ENCODE results near the gene PHLDB1.
A peak's percentile ranks its signal among the peaks of the same experiment; 100 is the strongest.
"Not testable (repeated sequence)": the region's sequence is repeated elsewhere in the genome, so short reads cannot be mapped to it uniquely, and the experiment has no call there.

PHLDB1 gene

DNA sequence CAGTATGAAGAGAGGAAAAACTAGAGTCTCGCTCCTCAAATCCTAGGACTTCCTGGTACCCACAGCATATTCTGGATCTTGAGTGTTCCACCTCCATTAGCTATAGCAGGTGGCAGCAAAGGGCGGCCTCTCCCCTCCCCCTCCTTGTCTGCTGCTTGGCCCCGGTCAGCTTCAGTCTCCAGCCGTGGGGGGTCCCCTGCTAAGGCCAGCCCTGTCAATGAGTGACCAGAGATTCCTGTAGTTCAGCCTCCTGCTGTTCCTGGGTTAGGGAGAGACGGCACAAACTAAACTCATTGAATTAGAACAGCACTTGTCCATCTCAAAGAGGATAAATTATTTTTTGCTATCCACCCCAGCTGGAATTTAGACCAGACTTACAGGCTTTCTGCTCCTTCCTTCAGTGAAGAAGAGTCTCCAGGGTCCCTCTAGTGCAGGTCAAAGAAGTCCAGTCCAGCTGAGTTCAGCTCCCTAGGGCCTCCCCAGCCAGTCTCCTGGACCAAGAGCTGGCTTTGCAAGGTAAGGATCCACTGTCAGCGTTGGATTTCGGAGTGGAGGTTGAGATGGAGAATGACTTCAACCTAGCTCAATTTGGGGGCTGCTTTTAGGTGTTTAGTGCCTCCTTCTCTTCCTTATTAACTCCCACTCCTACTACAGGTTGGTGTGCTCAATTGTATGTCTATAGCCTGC is 1.1 kb upstream of the PHLDB1 start:
- DNase-seq = peak; percentile 55

DNA sequence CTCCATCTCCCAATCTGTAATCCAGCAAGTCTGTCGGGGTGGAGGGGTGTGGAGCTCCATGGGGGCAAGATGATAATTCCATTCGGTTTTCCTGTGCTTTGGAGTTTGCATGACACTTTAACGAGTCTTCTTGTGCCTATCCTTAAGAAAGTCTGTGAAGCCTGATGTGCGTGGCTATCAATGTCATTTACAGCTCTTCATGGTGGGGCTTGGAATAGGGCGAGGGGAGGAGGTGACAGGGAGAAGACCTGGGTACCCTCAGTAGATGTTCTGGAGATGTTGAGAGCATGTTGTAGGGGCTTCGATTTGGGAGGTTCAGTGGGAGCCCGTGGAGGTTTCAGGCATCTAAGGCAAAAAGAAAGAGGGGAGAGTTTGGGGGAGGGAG is 579 bp upstream of the PHLDB1 start:
- DNase-seq = no peak

DNA sequence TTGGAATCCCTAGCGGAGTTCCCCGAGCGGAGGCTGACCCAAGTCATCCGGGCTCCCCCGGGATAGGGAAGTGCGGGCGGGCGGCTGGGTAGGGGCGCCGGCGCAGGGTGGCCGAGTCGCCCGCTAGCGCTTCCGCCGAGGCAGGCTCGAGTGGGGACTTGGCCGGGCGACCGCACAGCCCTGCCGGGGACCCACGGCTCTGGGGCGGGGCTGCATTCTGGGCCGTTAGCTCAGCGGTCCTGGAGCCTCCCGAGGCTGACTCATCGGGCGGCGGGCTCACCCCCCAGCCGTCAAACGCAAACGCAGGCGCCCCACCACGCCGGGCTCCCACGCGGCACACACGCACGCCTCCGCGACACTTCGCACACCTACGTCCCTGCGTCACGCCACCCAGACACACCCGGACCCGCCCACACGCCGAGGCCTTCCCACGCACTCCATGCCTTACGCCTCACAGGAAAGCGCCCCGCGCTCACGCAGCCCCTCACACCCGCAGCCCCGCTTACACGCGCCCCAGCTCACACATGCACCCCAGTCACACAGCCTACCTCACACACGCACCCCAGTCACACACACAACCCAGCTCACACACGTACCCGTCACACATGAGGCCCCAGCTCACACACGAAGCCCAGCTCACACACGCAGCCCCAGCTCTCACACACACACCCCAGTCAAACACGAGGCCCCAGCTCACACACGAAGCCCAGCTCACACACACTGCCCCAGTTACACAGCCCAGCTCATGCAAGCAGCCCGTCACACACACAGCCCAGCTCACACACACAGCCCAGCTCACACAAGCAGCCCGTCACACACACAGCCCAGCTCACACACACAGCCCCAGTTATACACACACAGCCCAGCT is 1.2 kb downstream of the PHLDB1 start:
- DNase-seq = peak; percentile 76

DNA sequence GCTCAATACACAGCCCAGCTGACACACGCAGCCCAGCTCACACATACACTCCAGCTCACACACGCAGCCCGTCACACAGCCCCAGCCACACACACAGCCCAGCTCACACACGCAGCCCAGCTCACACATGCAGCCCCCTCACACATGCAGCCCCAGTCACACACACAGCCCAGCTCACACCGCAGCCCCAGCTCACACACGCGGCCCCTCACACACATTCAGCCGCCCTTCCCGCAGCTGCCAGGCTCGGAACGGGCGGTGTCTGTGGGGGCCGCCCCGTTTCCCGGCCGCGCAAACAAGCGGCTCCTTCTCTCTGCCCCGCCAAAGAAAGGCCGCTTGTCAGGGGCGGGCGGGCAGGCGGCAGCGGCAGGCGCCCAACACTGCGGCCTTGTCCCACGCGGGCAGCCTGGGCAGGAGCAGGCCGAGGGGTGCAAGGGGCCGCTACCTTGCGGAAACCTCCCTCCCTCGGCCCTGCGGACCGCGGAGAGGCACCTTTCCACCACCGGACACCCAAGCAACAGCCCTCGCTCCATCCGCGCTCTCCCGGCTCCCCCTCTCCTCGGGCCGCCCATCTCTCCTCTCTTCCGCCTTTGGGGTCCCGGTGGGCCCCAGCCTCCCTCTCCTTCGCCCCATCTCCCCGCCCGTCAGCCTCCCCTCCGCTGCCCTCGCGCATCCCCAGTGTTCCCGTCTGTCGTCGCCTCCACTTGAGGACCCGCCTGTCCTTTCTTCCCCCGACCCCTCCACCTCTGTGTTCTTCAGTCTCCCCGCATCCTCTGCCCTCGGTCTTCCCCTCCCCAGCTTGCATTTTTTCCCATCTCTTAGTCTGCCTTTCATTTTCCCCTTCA is 2.2 kb downstream of the PHLDB1 start:
- DNase-seq = peak; percentile 76

DNA sequence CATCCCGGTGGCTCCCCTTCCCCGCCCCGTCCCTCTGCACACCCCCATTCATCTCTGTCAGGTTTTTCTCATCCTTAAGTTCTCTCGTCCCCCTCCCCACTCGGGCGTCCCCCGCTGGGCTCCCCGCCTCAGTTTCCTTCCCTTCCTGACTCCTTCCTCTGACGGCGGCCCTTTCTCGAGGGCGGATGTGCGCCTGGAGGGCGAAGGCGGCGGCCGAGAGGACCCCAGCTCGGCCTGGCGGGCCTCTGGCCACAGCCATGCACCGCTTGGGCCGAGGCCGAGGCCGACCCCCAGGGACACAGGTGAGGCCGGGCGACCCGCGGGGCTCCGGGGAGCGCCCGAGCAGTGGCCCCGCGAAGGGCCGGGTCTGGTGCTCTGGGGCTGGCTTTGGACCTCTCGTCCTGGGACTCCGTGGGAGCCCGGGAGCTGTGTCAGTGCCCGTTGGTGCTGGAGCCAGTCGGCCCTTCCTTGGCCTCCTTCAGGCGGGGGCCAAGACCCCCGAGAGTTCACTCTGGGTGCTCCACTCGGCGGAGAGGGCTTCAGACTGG is 2.9 kb downstream of the PHLDB1 start:
- DNase-seq = peak; percentile 56

DNA sequence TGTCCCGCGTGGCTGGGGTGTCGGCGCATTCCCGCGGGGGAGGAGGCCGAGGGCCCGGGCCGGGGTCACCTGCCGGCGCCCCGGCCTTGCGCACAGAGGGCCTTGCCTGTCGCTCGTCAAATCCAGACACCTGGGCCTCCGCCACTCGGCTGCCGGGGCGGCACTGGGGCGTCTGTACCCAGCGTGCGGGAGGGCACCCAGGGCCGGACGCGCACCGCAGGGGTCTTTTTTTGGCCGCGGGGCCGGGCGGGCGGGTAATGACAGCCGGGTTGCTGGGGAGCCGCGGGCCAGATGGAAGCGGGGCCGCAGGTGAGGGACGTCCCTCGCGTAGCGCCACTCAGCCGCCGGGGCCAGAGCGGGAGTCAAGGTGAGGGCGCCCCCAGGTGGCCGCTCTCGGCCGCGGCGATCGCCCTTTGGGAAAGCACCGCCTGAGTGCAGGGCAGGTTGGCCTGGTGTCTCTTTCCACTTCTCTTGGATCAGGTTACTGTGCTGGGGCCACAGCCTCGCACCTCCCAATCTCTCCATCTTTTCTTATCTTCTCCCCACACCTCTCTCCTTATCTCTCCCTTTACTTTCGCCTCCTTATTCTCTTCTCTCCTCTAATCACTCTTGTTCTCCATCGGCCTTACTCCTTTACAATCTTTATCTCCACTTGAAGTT is 3.5 kb downstream of the PHLDB1 start:
- peak; percentile 86 for DNase-seq

DNA sequence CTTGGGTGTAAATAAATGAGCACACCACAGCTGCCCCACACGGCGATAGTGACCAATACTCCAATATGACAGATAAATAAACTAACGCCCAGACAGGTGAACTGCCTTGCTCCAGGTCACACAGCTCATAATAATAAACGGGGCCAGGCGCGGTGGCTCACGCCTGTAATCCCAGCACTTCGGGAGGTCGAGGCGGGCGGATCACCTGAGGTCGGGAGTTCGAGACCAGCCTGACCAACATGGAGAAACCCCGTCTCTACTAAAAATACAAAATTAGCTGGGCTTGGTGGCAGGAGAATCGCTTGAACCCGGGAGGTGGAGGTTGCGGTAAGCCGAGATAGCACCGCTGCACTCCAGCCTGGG is 4.0 kb downstream of the PHLDB1 start:
- not testable (repeated sequence) for DNase-seq

DNA sequence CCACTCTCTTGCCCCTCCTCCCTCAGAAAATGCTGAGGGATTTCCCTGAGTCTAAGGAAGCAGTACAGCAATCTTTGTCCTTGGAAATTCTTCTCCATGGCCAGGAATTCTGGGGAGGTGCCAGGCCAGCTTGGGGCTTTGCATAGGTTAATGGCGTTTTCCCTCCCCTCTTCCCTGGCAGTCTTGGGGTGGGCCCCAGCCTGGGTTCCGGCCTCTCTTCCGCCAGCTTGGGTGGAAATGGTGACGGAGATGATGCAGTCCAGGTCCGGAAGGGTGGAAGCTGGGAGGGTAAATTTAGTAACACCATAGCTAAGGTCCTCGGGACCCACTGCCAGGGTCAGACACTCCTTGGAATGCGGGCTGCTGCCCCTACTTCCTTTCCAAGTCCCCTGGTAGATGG is 5.0 kb downstream of the PHLDB1 start:
- DNase-seq = peak; percentile 72

DNA sequence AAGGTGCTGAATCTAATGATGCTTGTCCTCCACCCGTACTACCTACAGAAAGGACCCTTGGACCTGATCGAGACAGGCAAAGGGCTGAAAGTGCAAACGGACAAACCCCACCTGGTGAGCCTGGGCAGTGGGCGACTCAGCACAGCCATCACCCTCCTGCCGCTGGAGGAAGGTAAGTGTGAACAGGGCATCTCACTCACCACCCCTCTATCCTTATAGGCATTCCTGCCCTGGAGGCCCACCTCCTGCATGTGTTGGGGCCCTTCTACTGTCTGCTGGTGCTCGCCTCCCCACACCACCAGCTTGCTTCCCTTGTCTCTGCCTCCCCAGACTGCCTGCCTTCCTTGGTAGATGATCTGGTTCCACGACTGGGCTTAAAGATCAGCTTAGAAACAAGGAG is 7.1 kb downstream of the PHLDB1 start:
- DNase-seq = no peak

DNA sequence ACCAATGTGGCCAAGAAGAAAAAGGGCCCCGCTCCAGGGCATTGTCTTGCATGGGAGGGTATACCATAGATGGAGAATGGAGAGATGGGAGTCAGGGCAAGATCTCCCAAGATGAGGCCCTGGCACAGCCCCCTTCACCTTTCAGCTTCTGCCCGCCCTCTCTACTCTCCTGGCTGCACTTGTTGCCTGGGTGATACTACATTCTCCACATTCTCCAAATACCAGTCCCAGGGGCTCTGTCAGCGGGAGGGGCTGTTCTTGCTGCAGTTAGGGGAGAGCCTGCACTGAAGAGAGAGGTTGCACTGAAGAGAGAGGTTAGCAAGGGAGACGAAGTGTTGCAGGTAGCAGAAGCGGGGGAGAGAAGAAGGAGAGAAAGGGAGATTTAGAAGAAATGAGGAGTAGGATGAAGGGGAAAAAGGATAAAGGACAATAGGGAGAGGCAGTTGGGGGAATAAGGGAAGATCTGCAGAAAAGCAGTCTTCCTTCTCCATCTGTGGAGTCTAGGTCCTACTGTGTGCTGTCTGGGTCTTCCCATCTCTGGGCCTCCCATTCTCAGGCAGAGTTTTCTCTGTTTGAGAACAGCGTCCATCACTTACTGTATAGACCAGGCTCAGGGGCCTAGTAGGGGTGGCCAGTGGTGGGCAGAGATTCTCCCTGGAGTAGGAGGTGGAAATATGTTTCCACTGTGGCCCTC is 8.0 kb downstream of the PHLDB1 start:
- DNase-seq = no peak

DNA sequence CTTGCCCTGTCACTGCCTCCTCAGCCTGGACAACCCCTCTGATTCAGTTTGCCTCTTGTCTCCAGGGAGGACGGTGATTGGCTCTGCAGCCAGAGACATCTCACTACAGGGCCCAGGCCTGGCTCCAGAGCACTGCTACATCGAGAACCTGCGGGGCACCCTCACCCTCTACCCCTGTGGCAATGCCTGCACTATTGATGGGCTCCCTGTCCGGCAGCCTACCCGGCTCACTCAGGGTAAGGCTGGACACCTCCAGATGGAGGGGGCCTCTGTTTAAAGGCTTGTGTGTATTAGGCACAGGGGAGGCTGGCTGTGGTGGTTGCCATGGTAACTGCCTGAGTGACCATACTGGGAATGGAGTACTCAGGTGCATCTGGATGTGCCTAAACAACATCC is 8.6 kb downstream of the PHLDB1 start:
- DNase-seq = no peak

DNA sequence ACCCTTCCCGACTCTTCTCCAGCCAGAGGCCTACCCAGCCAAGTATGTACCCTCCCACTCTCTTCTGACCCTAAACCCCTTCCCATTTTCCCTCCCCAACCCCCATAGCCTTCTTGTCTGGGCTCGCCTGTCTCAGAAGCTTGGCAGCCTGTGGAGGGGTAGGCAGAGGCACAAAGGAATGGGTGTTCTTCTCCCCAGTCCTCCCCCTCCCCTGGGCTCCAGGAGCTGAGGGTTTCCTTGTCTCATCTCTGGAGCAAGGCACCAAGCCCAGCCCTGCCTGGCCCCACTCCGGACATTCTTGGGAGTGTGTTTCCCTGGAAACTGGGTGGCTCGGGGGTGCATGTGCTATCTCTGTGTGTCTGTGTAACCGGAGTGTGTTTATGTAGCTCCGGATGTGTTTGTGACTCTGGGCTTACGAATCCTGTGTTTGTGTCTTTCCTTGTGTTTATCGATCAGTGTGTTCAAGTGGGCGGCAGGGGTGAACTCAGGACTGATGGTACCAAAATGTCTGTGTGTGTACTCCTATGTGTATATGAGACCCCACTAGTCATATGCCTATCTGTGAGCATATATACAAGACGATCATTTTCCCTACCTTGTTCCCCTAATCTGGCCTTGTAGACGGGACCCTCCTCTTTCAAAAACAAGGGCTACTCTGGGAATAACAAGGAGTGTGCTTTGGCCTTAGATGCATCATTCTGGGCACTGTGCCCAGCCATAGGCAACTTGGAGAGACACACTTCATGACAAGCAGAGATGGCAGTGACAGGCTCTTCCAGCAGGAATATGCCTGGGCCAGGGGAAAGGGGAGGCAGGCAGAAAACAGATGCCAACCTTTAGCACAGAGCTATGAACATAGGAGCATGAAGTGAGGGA is 10.9 kb downstream of the PHLDB1 start:
- peak; percentile 63 for DNase-seq

DNA sequence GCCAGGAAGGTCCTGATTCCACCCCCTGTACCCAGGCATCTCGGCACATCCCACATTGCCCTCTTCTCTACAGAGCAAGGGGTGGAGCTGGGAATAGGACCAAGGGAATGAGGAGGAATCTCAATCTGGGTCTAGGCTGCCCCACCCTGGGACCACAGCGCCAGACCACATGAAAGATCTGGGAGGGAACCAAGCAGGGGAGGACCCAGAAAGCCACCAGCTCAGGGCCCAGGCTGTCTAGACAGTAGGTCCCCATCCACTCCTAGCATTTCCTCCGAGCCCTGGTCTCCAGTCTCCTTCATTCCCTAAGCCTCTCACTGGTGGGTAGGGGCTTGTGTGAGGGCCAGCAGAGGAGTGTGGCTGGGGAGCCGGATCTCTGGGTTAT is 11.6 kb downstream of the PHLDB1 start:
- peak; percentile 80 for DNase-seq

DNA sequence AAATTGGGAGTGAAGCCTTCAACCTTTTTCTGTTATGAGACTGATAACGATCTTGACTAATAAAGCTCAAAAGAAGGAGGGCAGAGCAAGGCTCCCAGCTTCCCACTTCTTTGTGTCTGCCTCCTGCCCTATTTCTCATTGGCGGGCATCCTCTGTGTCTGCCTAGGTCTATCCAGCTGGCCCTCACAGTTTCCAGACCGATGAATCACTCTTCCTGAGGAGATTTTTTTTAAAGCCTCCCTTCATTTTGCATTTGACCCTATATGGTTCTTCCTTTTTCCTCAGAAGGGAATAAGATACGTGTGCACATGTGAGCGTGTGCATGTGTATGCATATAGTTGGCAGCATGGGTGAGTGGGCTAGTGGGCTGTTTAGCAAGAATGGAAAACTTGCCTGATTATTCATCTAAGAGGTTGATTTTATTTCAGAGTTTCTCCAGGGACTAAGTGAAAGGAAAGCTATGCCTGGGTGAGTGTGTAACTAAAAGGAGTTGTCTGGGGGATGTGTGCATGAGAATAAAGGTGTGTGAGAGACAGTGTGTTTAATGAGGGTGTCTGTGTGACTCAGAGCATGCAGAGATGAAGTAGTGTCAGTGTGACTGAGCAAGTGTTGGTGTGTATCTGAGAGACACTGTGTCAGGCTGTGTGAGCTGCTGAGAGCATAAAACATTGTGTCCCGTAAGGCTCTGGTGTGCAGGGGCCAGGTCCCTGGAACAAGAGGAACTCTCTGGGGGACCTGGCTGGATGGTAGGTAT is 12.2 kb downstream of the PHLDB1 start:
- peak; percentile 65 for DNase-seq

DNA sequence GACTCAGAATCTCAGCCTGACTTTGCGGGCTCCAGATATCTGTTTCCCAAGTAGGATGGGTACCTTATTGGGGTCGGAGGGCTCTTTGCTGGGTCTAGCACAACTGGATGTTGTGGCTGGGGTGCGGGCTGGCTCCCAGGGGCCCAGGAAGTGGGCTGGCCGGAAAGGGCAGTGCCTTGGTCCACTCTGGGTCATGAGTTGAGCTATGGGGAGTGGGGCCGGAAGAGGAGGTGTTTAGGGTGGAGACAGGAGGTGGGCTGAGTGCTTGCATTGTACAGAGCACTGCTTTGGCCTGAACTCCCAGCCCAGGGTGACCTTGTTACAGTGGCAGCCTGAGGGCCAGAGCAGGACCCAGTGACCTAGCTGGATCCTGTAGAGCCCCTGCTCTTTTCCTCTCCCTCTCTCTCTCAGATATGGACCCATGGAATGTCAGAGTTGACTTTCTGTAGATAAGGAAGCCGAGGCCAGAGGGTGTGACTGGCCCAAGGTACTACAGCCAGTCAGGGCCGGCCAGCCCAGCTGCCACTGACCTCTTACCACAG is 13.2 kb downstream of the PHLDB1 start:
- DNase-seq = no peak

DNA sequence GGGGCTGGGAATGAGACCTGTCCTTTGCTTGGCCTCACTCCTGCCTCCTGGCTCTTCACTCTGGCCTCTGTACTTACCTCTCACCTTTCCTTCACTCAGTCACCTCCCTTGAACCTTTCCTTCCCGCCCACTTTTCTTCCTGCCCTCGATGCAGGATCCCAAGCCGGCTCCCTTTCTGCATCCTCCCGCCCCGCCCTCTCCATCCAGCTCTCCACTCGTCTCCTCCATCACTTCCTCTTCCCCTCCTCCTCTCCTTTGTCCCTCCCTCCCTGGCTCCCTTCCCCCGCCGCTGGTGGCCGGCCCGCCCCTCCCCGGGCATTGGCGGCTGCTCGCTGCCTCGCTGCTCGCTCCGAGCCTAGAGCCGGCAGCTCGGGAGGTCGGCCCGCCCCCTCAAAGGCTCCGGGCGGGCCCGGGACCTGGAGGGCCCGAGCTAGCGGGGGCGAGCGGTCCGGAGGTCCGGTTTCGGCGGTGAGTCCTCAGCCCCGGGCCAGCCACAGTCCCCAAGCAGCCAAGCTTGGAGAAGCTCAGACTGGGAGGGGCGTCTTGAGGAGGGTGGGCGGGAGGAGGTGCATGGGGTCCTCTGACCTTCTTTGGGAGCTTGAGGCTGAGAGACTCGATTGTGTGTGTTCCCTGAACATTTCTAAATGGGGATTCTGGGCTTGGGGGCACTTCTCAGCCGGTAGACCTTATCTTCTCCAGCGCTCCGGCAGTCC is 13.8 kb downstream of the PHLDB1 start:
- peak; percentile 93 for DNase-seq

DNA sequence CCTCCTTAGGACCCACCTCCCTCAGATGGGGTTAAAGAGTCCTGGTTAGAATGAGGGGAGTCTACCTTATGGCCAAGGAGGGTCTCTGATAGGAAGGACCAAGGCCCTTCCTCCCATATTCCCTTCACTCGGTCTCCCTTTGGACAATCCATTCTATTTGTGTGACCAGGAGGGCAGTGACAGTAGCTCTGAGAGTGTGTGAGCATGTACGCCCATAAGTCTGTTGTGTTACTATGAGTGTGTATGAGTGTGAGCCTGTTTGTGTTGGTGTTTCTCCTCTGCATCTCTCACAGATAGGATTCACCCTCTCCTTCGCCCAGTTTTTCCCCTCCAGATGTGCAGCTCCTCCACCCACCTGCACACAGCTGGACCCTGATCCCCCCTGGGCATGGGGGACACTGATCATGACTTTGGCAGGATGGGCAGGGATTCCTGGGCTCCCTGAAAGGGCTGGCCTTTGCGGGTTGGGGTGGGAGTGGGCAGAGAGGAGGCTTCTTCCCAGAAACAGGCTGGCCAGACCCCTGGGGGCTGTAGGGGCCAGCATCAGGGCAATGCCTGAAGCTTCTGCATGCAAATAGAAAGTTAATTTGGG is 14.5 kb downstream of the PHLDB1 start:
- DNase-seq = no peak

DNA sequence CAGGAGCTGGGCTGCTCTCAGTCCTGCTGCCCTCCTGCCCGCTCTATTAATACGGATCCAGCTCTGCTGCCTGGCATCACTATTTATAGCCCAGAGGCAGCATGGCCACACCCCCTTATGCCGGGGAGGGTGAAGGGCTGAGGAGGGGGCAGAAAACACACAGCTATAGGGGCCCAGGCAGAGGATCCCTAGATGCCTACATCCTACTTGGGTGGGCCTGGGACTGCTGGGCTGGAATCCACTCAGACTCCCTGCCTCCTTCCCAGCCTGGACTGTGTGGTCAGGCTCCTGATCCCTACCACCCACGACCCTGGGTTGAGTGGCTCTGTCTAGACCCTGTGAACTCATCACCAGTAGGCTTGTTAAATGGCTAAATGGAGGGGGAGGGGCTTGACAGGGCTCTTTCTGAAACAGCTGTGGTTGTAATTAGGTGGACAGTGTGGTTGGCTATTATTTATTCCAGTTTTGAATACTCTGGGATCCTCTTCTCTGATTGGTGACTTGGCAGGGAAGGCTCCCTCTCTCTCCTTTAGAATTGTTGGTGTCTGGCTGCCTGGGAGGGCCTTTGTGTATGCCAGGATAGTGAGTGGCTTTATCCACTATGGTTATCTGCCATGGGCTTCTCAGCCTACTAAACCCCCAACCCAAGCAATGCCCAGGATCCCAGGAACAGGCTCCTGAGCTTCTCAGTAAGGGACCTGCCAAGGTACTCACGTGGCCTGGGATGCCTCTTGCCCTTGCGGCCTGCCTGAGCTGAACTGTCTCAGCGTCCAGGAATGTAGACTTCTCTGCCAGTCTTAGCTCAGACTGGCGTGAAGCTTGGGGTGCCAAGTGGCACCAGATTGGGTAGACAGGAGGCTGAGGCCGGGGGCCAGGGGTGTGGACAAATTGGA is 15.2 kb downstream of the PHLDB1 start:
- peak; percentile 73 for DNase-seq

All from right forelimb (tissue), 1 donor.